ENCODE measurements around the gene CRB1.
"Not testable (repeated sequence)": the region's sequence is repeated elsewhere in the genome, so short reads cannot be mapped to it uniquely, and the experiment has no call there.

CRB1 gene

DNA sequence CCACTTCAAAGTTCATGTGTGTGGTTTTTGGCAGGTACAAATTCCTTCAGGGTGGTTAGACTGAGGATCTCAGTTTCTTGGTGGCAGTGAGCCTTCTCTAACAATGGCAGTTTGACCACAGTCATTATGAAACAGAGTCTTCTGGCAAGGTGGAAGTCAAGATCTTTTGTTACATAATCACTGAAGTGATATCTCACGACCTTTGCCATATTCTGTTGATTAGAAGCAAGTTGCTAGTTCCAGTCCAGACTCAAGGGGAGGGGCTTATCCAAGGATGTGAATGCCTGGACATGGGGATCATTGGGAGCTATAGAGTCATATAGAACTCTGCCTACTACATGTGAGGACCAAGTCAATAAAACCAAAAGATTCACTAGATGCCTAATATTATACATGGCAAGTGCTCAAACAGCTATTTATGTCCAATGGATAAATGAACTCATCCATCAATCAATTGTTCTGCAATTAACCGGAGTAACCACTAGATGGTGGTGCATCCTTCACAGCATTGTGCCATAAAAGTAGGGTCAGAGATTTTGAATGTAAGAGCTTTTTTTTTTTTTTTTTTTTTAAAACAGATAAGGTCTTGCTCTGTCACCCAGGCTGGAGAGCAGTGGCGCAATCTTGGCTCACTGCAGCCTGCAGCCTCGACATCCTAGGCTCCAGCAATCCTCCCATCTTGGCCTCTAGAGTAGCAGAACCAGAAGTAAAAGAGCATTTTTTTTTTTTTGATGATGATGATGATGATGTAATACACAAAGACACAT, 131.9 kb downstream of the CRB1 start:
- DNase-seq (ENCODE audit: low spot score), result peak; percentile 42

DNA sequence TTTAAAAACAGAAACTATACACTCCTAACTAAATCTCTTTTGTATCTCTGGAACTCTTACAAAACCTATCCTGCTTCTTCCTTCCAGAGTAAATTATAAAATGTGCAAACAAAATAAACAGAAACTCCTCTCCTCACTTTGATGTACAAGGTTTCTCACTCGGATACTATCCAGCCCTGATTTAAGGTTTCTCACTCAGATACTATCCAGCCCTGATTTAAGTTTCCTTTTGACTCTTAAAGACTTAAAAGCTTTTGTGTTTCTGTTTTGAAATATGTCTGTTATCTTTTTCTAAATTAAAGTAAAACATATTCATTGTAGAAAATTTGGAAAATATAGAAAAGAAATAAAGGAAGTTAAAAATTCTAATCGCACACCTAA, 132.5 kb downstream of the CRB1 start:
- no peak for DNase-seq (ENCODE audit: low spot score)

DNA sequence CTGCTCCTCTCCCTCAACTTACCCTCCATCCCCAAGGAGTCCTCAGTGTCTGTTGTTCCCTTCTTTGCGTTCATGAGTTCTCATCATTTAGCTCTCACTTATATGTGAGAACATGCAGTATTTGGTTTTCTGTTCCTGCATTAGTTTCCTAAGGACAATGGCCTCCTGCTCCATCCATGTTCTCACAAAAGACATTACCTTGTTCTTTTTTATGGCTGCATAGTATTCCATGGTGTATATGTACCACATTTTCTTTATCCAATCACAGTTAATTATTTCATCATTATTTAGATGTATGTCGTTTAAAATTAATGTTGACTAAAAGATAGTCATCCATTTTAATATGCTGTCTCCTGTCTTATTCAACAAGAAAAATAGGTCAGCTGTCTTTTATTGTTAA, 134.1 kb downstream of the CRB1 start:
- DNase-seq (ENCODE audit: low spot score), result no peak

DNA sequence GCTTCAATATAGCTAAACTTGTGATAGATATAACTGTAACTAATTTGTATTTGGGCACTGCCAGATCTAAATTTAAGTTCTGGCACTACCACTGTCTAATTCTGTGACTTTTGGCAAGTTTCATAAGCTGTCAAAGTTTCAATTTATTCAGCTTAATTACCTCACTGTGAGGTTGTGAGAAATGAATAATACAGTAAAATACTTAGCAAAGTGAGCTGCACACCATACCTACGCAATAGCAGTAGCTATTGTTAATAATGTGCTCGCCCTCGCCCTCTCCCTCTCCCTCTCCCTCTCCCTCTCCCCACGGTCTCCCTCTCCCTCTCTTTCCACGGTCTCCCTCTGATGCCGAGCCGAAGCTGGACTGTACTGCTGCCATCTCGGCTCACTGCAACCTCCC, 136.7 kb downstream of the CRB1 start:
- not testable (repeated sequence) for DNase-seq (ENCODE audit: low spot score)

DNA sequence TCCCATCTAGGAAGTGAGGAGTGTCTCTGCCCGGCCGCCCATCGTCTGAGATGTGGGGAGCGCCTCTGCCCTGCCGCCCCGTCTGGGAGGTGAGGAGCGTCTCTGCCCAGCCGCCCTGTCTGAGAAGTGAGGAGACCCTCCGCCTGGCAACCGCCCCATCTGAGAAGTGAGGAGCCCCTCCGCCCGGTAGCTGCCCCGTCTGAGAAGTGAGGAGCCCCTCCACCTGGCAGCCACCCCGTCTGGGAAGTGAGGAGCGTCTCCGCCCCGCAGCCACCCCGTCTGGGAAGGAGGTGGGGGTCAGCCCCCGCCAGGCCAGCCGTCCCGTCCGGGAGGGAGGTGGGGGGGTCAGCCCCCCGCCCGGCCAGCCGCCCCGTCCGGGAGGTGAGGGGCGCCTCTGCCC, 137.6 kb downstream of the CRB1 start:
- not testable (repeated sequence) for DNase-seq (ENCODE audit: low spot score)

DNA sequence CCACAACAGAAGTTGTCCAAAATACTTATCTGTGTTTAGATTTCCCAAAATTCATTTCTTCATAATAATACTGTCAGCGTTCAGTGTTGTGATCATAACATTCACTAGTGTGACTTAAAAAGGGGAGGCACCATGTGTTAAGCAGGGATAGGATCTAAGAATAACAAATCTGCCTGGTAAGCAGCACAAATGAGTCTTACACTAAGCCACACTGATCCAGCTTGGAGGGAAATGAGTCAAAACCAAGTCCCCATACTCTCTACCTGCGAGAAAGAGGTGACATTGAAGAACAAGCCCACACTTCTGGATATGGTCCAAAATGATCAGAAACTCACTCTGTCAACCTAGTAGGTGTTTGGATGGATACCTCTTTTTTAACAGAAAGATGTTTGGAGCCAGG, 145.5 kb downstream of the CRB1 start:
- DNase-seq (ENCODE audit: low spot score), result no peak

DNA sequence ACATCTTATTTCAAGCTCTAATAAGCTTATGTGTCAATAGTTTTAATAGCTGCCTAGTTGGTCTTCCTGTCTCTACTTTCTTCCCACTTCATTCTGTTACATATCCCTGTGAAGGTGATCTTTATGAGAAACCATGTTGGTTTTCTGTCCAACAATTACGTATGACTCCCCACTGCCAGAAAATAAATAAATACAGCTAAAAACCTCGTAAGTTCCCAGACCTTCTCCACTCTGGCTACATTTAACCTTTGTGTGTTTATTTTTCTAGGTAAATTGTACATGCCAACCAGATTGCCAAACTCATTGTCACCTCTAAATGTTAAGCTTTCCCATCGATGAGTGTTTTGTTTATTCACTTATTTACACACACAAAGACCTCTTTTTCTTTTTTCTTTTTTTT, 147.2 kb downstream of the CRB1 start:
- no peak for DNase-seq (ENCODE audit: low spot score)

DNA sequence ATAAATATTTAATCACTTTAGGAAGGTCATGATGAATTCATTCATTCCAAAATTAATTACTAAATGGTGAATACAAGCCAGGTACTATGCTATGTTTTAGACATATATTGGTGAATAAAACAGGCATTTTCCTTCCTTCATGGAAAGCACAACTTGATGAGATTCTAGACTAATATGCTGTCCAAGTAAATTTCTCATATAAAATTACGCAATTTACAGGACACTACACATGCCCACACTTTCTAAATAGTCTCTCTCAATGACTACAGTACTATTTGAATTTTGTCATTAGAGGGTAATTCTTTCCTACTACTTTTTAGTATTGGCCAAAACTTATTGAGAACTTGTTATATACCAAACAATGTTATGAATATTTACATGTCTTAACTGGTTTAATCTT, 150.6 kb downstream of the CRB1 start:
- no peak for DNase-seq (ENCODE audit: low spot score)

DNA sequence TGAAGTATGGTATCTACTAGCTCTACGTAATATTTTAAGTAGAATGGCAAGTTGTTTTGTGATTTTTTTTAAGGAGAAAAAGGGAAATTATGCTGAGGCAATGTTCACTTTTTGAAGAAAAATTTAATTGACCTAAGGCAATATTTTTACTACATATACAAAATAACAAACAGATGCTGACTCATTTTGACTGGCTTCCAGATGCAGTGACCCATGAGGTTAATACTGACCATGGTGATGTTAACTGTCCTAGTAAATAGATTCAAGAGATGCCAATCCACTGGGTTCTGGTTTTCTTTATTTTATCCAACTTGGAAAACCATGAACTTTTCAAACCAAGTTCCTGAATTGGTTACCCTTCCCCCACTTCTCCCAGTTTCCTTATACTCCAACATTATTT, 154.9 kb downstream of the CRB1 start:
- DNase-seq (ENCODE audit: low spot score), result peak; percentile 20

DNA sequence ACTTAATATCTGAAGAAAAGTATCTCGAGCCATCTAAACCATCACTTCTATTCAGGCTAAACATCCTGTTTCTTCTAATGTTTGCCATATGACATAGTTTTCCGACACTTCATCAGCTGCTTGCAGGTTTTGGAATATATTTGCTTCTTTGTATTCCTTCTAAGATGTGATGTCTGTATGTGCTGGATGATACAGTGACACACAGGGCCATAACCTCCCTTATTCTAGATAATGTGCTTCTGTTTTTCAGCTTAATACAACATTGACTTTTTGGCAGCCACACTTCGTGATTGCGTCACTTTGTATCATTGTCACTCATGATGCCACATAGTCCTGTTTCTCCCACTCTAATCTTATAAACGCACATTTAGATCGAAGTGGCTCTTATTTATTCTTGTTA, 156.3 kb downstream of the CRB1 start:
- no peak for DNase-seq (ENCODE audit: low spot score)

DNA sequence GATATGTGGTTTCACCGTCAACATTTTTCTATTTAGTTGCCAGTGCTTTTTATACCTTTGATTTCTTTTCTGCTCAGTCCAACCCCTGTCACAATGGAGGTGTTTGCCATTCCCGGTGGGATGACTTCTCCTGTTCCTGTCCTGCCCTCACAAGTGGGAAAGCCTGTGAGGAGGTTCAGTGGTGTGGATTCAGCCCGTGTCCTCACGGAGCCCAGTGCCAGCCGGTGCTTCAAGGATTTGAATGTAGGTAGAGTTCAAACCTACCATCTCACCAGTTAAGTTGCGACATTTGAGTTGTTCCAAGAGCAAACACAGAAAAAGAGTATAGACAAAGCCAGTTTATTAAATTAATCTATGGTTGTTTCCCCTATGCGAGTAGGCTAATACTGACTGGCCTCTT, 161.3 kb downstream of the CRB1 start:
- DNase-seq (ENCODE audit: low spot score), result no peak

DNA sequence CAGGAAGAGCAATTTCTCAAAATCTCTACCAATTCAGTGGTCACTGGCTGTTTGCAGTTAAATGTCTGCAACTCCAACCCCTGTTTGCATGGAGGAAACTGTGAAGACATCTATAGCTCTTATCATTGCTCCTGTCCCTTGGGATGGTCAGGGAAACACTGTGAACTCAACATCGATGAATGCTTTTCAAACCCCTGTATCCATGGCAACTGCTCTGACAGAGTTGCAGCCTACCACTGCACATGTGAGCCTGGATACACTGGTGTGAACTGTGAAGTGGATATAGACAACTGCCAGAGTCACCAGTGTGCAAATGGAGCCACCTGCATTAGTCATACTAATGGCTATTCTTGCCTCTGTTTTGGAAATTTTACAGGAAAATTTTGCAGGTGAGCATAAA, 167.2 kb downstream of the CRB1 start:
- DNase-seq (ENCODE audit: low spot score), result no peak

DNA sequence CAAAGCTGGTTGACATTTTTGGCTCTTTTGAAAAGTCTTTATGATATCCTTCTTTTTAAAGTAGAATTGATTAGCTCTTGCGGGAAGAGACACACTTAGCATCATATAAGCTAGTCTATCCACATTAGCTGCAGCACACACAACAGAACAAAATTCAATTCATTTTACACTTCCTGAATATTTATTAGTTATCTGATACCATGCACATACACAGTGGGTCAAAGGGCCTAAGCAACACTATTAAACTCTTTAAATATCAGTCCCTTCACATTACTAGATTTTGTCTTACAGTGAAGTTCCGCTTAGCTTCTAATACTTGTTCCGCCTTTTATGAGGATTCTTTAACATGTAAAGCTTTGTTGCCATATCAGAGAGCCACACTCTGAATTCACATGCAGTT, 169.5 kb downstream of the CRB1 start:
- DNase-seq (ENCODE audit: low spot score), result no peak

DNA sequence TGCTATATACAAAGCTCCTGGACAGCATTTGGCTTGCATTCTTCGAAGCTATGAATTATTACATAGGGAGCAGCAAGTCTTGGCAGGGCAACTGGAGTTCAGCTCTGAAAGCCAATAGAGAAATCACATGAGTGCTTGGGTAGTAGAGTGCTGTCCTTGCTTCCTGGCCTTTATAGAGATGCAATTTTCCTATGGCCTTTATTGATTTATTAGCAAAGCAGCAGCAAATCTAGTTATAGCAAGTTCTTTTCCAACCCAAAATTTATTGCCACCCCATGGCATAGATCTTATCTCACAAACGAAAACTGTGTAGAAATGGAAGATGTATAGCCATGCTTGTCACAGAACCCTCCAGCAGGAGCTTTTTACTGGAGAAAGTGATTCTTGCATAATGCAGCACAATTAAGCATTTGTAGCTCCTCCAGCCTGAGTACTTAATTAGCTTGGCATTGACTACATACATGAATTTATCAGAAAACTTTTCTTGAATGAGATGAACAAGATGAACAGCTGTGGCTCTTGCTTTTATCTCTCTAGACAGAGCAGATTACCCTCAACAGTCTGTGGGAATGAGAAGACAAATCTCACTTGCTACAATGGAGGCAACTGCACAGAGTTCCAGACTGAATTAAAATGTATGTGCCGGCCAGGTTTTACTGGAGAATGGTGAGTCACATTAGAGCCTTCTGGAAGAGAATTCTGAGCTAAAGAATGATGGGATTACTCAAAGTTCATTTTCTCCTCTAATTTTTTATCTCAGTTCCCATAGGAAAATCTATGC, 170.1 kb downstream of the CRB1 start:
- DNase-seq (ENCODE audit: low spot score), result no peak

DNA sequence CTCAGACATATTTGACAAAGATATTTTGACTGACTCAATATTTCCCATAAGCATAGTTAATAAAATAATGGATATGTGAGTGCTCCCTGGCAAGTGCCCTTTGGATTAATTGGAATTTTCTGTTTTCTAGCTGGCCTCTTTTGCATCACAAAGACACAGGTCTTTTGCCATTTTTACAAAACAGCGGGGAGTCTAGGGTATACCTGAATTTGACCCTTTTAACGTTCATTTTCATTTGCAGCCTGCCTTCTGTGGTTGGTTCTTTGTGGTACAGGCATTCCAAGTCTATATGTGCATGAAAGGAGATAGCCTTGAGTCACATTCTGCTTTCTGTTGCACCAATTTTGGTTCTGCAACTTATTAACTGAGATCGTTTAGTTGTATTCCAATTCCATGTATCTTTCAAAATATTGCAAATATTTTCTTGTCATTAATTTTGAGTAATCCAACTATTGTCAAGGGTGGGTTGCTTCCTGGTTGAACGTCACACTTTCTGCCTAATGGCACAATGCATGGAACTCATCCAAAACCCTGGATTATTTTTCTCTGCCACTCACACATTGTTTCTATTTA, 171.7 kb downstream of the CRB1 start:
- no peak for DNase-seq (ENCODE audit: low spot score)

DNA sequence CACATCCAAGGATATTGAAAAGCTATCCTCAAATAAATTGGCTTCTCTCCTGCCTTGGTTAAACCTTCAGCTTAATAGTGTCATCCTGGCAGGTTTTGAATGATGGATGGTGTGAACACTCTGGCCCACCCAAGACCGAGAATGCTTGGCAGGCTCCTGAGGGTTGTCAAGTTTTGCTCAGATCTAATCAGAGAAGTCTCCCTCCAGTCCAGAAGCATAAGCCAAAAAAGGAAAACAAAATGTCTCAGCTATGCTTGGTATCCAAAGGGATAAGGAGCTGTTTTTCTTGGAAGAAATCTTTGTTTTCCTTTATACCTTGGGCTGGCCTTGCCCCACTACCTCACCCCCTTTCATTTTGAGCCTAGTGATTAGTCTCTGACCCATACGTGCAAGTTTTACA, 172.7 kb downstream of the CRB1 start:
- no peak for DNase-seq (ENCODE audit: low spot score)

DNA sequence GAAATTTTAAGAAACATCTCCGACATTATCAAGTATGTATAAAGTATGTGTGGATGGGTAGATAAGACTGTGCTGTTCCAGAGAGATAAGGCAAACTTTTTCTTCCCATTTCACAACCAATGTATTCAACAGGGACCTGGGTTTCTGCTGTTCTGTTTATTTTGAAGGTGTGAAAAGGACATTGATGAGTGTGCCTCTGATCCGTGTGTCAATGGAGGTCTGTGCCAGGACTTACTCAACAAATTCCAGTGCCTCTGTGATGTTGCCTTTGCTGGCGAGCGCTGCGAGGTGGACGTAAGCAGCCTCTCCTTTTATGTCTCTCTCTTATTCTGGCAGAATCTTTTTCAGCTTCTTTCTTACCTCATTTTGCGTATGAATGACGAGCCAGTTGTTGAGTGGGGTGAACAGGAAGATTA, 174.0 kb downstream of the CRB1 start:
- DNase-seq (ENCODE audit: low spot score), result peak; percentile 49

DNA sequence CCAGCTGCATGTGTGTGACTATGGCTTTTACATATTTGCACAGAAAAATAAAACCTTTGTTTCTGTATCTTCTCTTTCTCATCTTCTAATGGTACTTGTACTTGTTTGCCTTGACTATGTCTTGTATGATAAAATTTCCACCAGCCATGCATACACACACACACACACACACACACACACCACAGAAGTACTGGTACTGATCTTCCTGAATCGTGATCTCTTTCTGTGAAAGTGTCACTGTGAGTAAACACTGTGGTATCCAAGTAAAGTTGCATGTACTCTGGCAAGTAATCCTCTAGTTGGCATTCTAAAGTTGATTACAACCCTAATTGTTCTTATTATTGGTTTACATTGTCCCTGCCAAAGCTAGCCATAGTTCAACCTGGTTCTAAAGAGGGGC, 176.7 kb downstream of the CRB1 start:
- DNase-seq (ENCODE audit: low spot score), result no peak

DNA sequence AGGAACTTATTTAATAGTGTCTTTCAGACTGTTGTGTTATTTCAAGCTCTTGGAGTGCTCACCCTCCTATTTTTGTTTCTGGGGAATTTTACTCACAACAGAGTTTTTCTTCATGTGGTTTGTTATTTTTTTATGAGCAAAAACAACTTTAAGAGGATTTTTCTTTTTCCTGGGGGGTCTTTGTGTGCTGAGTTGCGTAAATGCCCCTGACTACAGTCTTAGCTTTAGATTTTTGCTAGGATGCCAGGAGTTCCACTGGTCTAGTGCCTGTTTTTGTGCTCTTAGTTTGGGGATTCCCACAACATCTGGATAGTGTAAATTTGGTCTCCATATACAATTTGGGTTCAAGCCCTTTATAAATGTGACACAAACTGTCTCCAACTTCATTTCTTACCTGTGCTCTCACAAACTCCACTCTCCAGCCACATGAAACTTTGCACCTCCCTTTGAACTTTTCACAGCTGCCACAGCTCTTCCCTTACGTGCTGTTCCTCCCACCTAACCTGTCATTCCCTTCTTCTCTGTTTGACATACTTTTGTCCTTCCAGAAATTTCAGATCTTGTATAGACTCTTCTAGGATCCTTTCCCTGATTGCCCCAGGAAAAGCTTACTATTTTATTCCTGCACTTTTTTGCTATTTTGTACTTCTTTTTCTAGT, 180.2 kb downstream of the CRB1 start:
- no peak for DNase-seq (ENCODE audit: low spot score)

DNA sequence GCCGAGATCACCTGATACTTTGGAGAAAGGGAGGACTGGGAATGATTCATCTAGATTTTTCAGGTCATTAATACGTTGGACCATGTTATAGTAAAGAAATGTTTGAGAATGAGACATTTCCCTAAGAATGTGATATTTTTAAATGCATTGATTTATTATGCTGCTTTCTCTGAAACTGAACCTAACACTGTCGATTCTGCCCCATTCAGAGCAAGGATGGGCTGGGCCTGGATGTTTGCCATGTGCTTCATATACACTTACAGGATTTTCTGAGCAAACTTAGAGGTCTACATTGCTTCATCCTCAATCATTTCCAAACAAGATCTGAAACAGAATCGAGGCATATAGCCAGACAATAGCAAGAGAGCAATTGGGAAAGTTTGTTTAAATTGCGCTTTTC, 183.3 kb downstream of the CRB1 start:
- DNase-seq (ENCODE audit: low spot score), result no peak

DNA sequence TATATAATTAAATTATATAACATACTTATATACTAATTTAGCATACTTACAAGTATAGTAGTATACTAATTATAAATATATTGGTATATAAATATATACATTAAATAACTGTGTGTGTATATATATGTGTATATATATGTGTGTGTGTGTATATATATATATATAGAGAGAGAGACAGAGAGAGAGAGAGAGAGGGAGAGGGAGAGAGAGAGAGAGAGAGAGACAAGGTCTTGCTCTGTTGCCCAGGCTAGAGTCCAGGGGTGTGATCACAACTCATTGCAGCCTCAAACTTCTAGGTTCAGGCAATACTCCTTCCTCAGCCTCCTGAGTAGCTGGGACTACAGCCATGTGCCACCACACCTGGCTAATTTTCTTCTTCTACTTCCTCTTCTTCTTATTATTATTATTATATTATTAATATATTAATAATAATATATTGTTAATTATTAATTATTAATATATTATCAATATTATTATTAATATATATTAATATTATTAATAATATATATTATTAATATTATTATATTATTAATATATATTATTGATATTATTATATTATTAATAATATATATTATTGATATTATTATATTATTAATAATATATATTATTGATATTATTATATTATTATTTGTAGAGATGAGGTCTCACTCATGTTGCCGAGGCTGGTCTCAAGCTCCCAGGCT, 185.5 kb downstream of the CRB1 start:
- DNase-seq (ENCODE audit: low spot score), result no peak

DNA sequence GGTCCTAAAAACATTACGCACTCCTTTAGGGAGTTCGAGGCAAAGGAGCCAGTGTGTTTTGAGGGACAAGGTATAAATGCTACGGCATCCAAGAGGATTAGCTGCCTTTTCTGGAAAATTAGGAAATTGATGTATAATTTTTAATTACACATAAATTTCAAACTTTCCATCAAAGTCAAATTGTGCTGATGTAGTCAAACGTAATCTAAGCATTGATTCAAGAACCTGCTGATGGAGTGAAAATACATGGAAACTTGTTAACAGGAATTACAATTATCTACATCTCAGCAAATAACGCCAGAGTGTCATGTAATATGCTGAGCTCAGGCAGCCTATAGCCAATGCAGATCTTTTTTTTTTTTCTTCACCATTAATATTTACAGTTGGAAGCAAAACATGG, 194.5 kb downstream of the CRB1 start:
- DNase-seq (ENCODE audit: low spot score), result no peak

All from AG20443 (cell line).